Stimulated activated CD8-positive, alpha-beta memory T cell treated with anti-CD3 and anti-CD28 coated beads, Interleukin-7, amount 100 ng/mL, for 4 hours (primary cell): ENCODE results near the gene ASGR2.
"Not testable (repeated sequence)": the region's sequence is repeated elsewhere in the genome, so short reads cannot be mapped to it uniquely, and the experiment has no call there.

Experiments used
- DNase-seq, 2 donors: peaks; one replicate each; pipeline ENCODE4 v3.0.0-alpha.2; 2020; ENCODE audit warnings: low read depth in 2 of 2

The ASGR2 gene

GRCh38 chr17:7124923-7125322 is 10.3 kb upstream of the ASGR2 start:
- no peak for DNase-seq

GRCh38 chr17:7123844-7124243 is 9.2 kb upstream of the ASGR2 start:
- DNase-seq = no peak

DNA sequence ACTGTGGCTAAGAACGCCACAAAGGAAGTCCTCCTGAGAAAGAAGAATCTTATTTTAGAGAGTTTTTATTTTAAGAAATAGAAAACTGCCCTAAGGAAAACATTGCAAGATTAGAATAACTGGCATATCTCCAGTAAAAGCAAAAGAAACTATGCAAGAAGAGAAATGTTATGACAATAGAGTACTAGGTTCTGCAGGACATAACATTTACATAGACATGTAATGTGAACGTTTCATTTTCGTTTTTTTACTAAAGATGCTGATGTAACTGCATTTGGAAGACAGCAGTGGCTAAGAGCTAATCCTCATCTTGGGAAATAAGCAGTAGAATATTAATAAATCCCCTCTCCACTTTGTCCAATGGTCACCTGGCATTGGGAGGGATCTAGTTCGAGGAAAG is 7.8 kb upstream of the ASGR2 start:
- no peak for DNase-seq

DNA sequence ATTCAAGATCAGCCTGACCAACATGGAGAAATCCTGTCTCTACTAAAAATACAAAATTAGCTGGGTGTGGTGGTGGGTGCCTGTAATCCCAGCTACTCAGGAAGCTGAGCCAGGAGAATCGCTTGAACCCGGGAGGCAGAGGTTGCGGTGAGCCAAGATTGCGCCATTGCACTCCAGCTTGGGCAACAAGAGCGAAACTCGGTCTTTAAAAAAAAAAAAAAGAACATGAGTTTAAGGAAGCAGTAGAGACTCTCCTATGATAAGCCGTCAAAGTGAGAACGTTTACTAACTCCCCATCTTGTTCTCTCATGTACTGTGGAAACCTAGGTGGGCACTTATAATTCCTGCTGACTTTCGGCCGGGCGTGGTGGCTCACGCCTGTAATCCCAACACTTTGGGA is 6.0 kb upstream of the ASGR2 start:
- not testable (repeated sequence) for DNase-seq

GRCh38 chr17:7120123-7120522 is 5.5 kb upstream of the ASGR2 start:
- DNase-seq = no peak

DNA sequence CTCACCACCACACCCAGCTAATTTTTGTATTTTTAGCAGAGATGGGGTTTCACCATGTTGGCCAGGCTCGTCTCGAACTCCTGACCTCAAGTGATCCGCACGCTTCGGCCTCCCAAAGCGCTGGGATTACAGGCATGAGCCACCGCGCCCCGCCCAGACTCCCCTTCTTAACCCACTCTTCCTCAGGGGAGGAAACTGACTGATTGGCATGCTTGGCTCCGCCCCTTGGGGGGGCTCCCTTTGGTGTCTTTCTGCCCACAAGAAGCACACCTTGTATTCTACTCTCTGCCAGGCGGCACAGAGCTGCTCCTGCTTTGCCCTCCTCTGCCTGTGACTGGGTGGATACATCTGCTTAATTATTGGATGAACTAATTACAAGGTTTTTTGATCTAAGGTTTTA is 4.7 kb upstream of the ASGR2 start:
- no peak for DNase-seq

GRCh38 chr17:7114875-7115614 is 423 bp upstream of the ASGR2 start:
- DNase-seq = no peak

DNA sequence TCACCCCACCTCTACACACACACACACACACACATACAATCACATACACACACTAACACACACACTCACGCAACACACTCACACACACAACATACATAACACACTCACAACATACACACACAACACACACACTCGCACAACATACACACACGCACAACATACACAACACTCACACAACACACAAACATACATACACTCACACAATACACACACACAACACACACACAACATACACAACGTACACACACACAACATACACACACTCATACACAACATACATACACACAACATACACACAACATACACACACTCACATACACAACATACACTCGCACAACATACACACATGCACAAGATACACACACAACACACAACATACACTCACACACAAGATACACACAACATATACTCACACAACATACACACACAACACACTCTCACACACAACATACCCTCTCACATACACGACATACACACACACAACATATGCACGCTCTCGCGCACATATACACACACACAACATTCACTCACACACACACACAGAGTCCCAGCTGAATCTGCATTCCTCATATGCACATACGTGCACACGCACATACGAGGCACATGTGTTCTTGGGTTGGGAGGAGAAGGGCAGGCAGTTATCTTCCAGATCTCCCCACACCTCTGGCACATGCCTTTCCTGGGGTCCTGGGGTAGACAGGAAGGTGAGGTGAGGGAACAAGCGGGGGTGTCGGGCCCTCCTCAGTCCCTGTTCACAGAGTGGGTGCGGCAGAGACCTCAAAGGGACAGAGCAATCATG is 1.1 kb downstream of the ASGR2 start:
- no peak for DNase-seq

DNA sequence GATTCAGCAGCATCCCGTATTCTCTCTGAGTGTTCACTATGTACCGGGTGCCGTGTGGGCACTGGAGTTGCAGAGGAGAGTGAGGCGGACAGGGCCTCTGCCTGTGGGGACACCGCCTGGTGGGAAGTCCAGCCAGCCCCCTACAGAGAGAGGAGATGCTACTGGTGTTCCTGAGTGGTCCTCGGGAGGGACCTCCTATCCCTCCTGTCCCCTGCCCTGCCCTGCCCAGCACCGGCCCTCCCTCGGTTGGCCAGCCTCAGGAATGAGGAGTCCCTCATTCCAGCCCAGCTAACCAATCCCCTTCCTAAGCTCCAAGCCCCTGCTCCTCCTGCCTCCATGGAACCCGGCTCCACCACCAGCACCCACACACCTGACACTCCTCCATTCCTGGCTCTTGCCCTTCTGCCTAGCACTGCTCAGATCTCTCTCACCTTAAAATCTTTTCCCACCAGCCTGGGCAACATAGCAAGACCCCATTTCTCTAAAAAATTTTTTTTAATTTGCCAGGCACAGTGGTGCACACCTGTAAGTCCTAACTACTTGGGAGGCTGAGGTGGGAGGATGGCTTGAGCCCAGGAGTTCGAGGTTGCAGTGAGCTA is 2.0 kb downstream of the ASGR2 start:
- DNase-seq = no peak

DNA sequence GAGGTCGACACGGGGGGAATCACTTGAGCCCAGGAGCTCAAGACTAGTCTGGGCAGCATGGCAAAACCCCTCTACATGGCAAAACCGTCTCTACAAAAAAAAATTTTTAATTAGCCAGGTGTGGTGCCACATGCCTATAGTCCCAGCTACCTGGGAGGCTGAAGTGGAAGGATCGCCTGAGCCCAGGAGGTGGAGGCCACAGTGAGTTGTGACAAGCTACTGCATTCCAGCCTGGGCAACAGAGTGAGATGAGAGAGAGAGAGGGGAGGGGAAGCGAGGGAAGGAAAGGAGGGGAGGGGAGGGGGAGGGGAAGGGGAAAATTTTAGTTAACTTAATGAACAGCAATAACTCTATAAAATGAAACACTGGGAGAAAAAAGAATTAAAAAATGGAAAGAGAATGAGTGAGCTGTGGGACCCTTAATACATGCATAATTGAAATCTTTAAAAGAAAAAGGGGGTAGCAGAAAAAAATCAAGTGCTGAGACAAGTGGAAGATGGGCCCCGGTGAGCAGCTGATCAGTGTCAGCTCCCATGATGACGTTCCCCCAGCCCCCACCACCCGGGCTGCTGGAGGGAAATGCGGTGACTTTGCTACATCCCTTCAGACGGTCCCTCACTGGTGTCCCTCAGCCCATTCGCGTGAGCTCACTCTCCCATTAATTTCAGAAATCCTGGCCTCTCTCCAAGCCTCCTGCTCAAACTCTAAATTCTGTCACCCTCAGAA is 2.7 kb downstream of the ASGR2 start:
- no peak for DNase-seq

- no peak for DNase-seq
These were observed 3.9 kb downstream of the ASGR2 start for GRCh38 chr17:7110617-7111306.

GRCh38 chr17:7109461-7110322 is 4.9 kb downstream of the ASGR2 start:
- no peak for DNase-seq

DNA sequence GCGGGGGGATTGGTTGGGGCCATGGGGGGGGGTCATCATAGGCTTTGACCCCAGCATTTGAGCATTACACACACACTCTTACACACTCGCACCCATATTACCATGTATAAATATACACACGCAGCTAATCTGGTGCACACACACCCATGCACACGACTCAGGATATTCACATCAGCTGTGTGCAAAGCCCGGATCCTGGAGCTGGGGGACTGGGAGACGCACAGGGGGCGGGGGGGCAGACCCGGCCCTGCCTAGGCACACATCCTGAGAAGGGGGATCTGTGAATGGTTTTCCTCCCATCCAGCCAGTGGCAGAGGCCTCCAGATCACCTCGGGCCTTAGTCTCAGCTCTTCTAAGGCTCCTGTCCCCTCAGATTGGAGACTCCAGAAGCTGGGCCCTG is 5.6 kb downstream of the ASGR2 start:
- no peak for DNase-seq

- DNase-seq = no peak
These were observed 6.1 kb downstream of the ASGR2 start for GRCh38 chr17:7108560-7108925.

- DNase-seq = no peak
These were observed 6.6 kb downstream of the ASGR2 start for GRCh38 chr17:7107795-7108559.

GRCh38 chr17:7107012-7107754 is 7.4 kb downstream of the ASGR2 start:
- DNase-seq = no peak

DNA sequence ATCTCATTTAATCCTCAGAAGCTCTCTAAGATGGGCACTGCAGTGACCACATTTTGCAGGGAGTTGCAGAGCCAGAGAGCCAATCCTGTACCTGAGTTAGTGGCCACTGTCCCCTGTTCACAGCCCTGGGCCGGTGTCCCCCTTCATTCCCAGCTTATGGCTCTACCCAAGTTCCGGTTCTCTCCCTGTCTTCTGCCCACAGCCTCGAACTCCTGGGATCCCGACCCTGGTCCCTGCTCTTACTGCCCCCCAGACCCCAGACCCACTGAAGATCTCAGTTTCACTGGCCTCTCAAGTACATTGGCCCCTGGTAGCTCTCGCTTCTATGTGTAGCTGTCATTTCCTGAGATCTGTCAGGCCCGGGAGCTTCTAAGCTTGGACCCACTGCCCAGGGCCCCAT is 12.2 kb downstream of the ASGR2 start:
- no peak for DNase-seq

DNA sequence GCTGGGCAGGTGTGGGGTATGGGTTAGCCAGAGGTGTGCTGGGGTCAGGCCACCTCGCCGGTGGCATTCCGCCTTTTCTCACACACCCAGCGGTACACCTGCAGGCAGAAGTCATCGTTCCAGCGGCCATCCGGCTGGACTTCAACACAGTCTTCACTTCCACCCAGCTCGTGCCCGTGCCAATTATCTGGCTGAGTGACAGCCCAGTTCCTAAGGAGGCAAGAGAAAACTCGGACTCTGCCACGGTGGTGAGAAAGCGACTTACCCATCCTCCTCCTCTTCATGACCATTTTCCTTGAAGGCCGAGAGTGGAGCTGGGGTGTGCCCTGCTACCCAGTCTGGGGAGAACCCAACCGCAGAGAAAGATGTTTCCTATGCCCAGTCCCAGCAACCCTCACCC is 13.1 kb downstream of the ASGR2 start:
- DNase-seq = no peak

DNA sequence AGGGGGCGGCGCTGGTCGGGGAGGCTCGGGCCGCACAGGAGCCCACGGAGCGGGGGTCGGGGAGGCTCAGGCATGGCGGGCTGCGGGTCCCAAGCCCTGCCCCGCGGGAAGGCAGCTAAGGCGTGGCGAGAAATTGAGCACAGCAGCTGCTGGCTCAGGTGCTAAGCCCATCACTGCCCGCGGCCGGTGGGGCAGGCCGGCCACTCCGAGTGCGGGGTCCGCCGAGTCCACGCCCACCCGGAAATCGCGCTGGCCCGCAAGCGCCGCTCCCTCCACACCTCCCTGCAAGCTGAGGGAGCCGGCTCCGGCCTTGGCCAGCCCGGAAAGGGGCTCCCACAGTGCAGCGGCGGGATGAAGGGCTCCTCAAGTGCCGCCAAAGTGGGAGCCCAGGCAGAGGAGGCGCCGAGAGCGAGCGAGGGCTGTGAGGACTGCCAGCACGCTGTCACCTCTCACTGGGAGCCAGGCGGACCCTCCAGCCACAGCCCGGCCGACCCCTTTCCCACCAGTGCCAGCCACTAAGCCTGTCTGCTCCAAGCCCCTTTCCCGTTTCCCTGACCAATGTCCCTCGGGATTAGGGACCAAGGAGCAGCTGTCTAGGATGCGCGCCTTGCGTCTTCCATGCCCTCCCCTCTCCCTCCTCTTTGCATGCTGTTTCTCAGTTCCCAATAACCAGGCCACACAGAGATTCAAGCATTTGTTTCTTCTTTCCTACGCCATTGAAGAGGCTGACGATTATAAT is 13.8 kb downstream of the ASGR2 start:
- not testable (repeated sequence) for DNase-seq
